Hepatocyte (in vitro differentiated cells): ENCODE results near the gene COG6. TPM values are rescaled to one million over a fixed set of nuclear protein-coding genes. Genes with fewer than 3 reads are reported as not detected.

Source experiments
- DNase-seq: peaks from one replicate; pipeline ENCODE4 v3.0.0-alpha.2; 2016; ENCODE audit warnings: low spot score
- H2AFZ ChIP-seq: fragments of 200-600 bp; sonication (generic); 2 replicates; pipeline ENCODE4 v1.6.0; 2016; ENCODE audit warnings: antibody characterized with exemption, mild to moderate bottlenecking
- H3K27ac ChIP-seq: fragments of 200-600 bp; sonication (generic); 2 replicates; pipeline ENCODE4 v1.5.1; 2016; ENCODE audit warnings: mild to moderate bottlenecking
- H3K27me3 ChIP-seq: fragments of 200-600 bp; sonication (generic); 2 replicates; pipeline ENCODE4 v1.6.1; 2016
- H3K36me3 ChIP-seq: fragments of 200-600 bp; sonication (generic); replicated peaks from 2 replicates; pipeline ENCODE4 v1.5.1; 2016; ENCODE audit warnings: low read depth; ENCODE audit not compliant: insufficient read depth
- H3K4me1 ChIP-seq: fragments of 200-600 bp; sonication (generic); 2 replicates; pipeline ENCODE4 v1.5.1; 2016; ENCODE audit warnings: mild to moderate bottlenecking, moderate library complexity; ENCODE audit not compliant: insufficient read depth
- H3K4me2 ChIP-seq: fragments of 200-600 bp; sonication (generic); 2 replicates; pipeline ENCODE4 v1.6.0; 2016
- H3K4me3 ChIP-seq: fragments of 200-600 bp; sonication (generic); 2 replicates; pipeline ENCODE4 v1.5.1; 2016; ENCODE audit warnings: mild to moderate bottlenecking
- H3K79me2 ChIP-seq: fragments of 200-600 bp; sonication (generic); 2 replicates; pipeline ENCODE4 v1.6.0; 2017; ENCODE audit warnings: mild to moderate bottlenecking
- H3K9me2 ChIP-seq: fragments of 200-600 bp; sonication (generic); replicated peaks from 2 replicates; pipeline ENCODE4 v1.6.0; 2017; ENCODE audit warnings: mild to moderate bottlenecking; ENCODE audit not compliant: insufficient read depth
- H3K9me3 ChIP-seq: fragments of 200-600 bp; sonication (generic); 2 replicates; pipeline ENCODE4 v1.5.1; 2016; ENCODE audit warnings: low read depth, mild to moderate bottlenecking
- H4K20me1 ChIP-seq: fragments of 200-600 bp; sonication (generic); 2 replicates; pipeline ENCODE4 v1.6.0; 2016; ENCODE audit warnings: mild to moderate bottlenecking; ENCODE audit not compliant: insufficient read depth, poor library complexity, severe bottlenecking
- CTCF ChIP-seq: fragments of 200-600 bp; sonication (generic); IDR thresholded peaks from 2 replicates; pipeline ENCODE4 v1.5.1; 2016; ENCODE audit warnings: antibody characterized with exemption, mild to moderate bottlenecking; ENCODE audit not compliant: poor library complexity
- EZH2 ChIP-seq: fragments of 200-600 bp; sonication (generic); IDR thresholded peaks from 2 replicates; pipeline ENCODE4 v1.6.1; 2016; ENCODE audit warnings: antibody characterized with exemption, mild to moderate bottlenecking, borderline replicate concordance
- EZH2phosphoT487 ChIP-seq: fragments of 200-600 bp; sonication (generic); IDR thresholded peaks from one replicate; pipeline ENCODE4 v1.6.1; 2018; ENCODE audit warnings: antibody characterized with exemption, mild to moderate bottlenecking, low read depth, moderate library complexity; ENCODE audit not compliant: unreplicated experiment, severe bottlenecking
- WGBS: methylation state at CpG from one replicate; pipeline ENCODE4 v1.1.6; 2016; ENCODE audit warnings: low lambda C conversion rate; ENCODE audit errors: missing lambda C conversion rate; 5-methylcytosine and 5-hydroxymethylcytosine counted together
- polyA plus RNA-seq: library from polyadenylated mRNA; unstranded; fragments of >200 nt; fragmentation: Nextera tagmentation; extraction: Ambion mirVana; gene quantifications from 2 replicates; pipeline ENCODE4 v1.2.1, GENCODE V29; 2016
- total RNA-seq: library from RNA; depleted of rRNA; stranded (reverse); fragments of >200 nt; gene quantifications from 2 replicates; pipeline ENCODE4 v1.2.3, GENCODE V29; 2014

The COG6 gene
- total and polyA plus RNA-seq, 2 experiments from 2014 or later, result 25.3 to 37.3 TPM

GRCh38 chr13:39737047-39737446, 81.6 kb downstream of the COG6 start:
- H3K27ac ChIP-seq, result no peak overlapping the region
- H3K79me2 ChIP-seq, result no peaks in the 10 kb centered on the region
- no peak for DNase-seq
- no peaks in the 10 kb centered on the region for H3K9me2 ChIP-seq
- 96% methylated on average over 5 of the region's 5 CpGs for WGBS
- no peaks in the 10 kb centered on the region for H4K20me1 ChIP-seq
- H3K4me2 ChIP-seq, result no peak overlapping the region
- no peak overlapping the region for H3K4me3 ChIP-seq
- TF ChIP-seq EZH2 (no peak), CTCF (no peak), EZH2phosphoT487 (no peak)
- H3K36me3 ChIP-seq, result peaks cover 3% of the 10 kb centered on the region
- no peaks in the 10 kb centered on the region for H3K27me3 ChIP-seq
- no peak overlapping the region for H2AFZ ChIP-seq
- no peaks in the 10 kb centered on the region for H3K4me1 ChIP-seq
- H3K9me3 ChIP-seq, result no peaks in the 10 kb centered on the region

DNA sequence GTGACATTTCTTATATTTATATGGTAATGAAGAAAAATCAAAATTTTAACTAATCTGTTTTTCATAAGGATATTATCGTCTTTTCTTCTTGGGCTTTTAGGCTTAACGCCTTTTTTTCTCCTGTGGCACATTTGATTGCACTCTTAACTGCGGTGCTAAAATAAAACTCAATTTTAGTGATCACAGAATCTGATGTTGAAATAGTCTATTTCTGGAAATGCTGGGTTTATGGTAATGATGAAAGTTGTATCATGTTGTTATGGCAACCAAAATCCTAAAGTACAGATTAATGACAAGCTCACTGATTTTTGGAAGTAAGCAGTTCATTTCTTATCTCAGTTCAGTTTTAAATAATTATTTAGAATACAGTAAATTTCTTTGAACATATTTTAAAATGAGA, 85.3 kb downstream of the COG6 start:
- 98% methylated on average over 3 of the region's 3 CpGs for WGBS
- H3K9me3 ChIP-seq, result no peaks in the 10 kb centered on the region
- H3K79me2 ChIP-seq, result no peaks in the 10 kb centered on the region
- H3K4me2 ChIP-seq, result no peak overlapping the region
- DNase-seq, result no peak
- no peak overlapping the region for H3K27ac ChIP-seq
- no peaks in the 10 kb centered on the region for H3K4me1 ChIP-seq
- H3K27me3 ChIP-seq, result no peaks in the 10 kb centered on the region
- no peaks in the 10 kb centered on the region for H3K9me2 ChIP-seq
- no peak overlapping the region for H2AFZ ChIP-seq
- TF ChIP-seq EZH2 (no peak), EZH2phosphoT487 (no peak), CTCF (no peak)
- peaks cover 3% of the 10 kb centered on the region for H3K36me3 ChIP-seq
- H3K4me3 ChIP-seq, result no peak overlapping the region
- no peaks in the 10 kb centered on the region for H4K20me1 ChIP-seq

DNA sequence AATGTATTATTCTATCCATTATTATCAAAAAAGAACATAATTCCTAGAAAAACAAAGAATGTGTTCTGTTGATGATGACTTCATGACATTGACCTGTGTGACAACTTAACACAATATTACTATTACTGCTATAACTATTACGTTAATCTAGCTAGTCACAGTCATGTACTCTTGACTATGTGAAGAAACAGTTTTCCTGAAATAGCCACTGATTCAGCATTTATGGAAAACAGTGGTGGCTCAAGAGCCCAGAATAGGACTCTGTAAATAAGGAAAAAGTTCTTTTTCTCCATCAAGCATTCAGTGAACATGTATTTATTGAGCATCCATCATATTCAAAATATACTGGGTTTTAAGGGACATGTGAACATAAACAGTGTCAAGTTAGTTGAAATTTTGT, 93.5 kb downstream of the COG6 start:
- no peaks in the 10 kb centered on the region for H3K36me3 ChIP-seq
- no peaks in the 10 kb centered on the region for H3K9me3 ChIP-seq
- no peak overlapping the region for H3K27ac ChIP-seq
- no peak for TF ChIP-seq CTCF
- no peak for TF ChIP-seq EZH2phosphoT487
- no peak for TF ChIP-seq EZH2
- no peaks in the 10 kb centered on the region for H4K20me1 ChIP-seq
- no peaks in the 10 kb centered on the region for H3K9me2 ChIP-seq
- H3K79me2 ChIP-seq, result no peaks in the 10 kb centered on the region
- no peak overlapping the region for H2AFZ ChIP-seq
- H3K27me3 ChIP-seq, result no peaks in the 10 kb centered on the region
- H3K4me3 ChIP-seq, result no peak overlapping the region
- no peak overlapping the region for H3K4me2 ChIP-seq
- DNase-seq, result no peak
- H3K4me1 ChIP-seq, result no peaks in the 10 kb centered on the region
- 97% methylated on average over 1 of the region's 1 CpG for WGBS

DNA sequence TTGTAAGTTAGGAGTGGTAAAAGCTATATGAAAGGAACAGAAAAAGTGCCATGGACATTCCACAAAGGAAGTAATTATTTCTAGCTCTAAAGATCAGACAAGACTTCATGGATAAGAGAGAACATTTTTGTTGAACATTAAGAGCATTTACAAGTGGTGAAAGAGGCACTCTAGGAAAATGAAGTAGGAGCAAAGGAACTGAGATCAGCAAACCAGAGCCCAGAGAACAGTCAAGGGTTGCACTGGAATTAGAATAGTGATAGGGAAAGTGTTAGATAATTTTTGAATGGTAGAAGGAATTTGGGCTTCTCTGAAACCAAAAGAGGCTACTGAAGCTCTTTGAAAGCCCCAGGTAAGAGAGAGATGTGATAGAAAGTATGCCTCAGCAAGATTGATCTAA, 94.1 kb downstream of the COG6 start:
- no peak overlapping the region for H3K4me3 ChIP-seq
- H3K36me3 ChIP-seq, result no peaks in the 10 kb centered on the region
- no peak overlapping the region for H3K27ac ChIP-seq
- H4K20me1 ChIP-seq, result no peaks in the 10 kb centered on the region
- TF ChIP-seq CTCF (no peak), EZH2 (no peak), EZH2phosphoT487 (no peak)
- no peaks in the 10 kb centered on the region for H3K9me2 ChIP-seq
- DNase-seq, result no peak
- no peaks in the 10 kb centered on the region for H3K9me3 ChIP-seq
- no peaks in the 10 kb centered on the region for H3K79me2 ChIP-seq
- H3K4me1 ChIP-seq, result no peaks in the 10 kb centered on the region
- no peak overlapping the region for H2AFZ ChIP-seq
- no peak overlapping the region for H3K4me2 ChIP-seq
- H3K27me3 ChIP-seq, result no peaks in the 10 kb centered on the region
